HCT116 (cell line): Measurements from ENCODE around the gene CERT1. TPM values are rescaled to one million over a fixed set of nuclear protein-coding genes. Genes with fewer than 3 reads are reported as not detected.

Experiments
- ATAC-seq: fragments of 200-7000 bp; cut with Tn5 transposase; 2 replicates; pipeline ENCODE4 v1.9.1; 2020; ENCODE audit warnings: mild to moderate bottlenecking, moderate library complexity
- BruUV-seq: library from RNA; stranded (reverse); fragments of 400-500 nt; replicated peaks from 2 replicates; lab custom pipeline; 2021; lab: Mats Ljungman, UMichigan
- CTCF ChIA-PET: fragments of 300-600 bp; sonication (Branson Sonifier 250); formaldehyde crosslinking; loops from one replicate; lab custom pipeline; 2021; ENCODE audit warnings: antibody characterized with exemption; lab: Charles Lee
- POLR2A ChIA-PET: fragments of 300-600, 350-600 bp; sonication (Branson Sonifier 250); formaldehyde crosslinking; loops from one replicate; lab custom pipeline; 2021; ENCODE audit warnings: antibody characterized with exemption; lab: Charles Lee
- RAD21 ChIA-PET, 2 experiments: fragments of 300-600 bp; sonication (Branson Sonifier 250); formaldehyde crosslinking; loops; one replicate each; lab custom pipeline; 2023; ENCODE audit warnings: low total read pairs in 2 of 2; ENCODE audit not compliant: uncharacterized antibody in 2 of 2, unreplicated experiment in 2 of 2, low non-redundant PET in 1 of 2; lab: Charles Lee
- DNase-seq: peaks from one replicate; pipeline ENCODE4 v3.0.0-alpha.2; 2010; ENCODE audit warnings: low read depth, low spot score
- H2AFZ ChIP-seq: fragments of 200-600 bp; shearing (Covaris generic), sonication (generic); 2 replicates; pipeline ENCODE4 v1.6.1; 2017; ENCODE audit warnings: low read depth, mixed run types, mixed read lengths, antibody characterized with exemption, low read length; ENCODE audit not compliant: poor library complexity, severe bottlenecking
- H3K27ac ChIP-seq: 2 replicates; pipeline ENCODE4 v1.5.1; 2012; ENCODE audit warnings: low read depth, low read length
- H3K27me3 ChIP-seq: fragments of 200-600 bp; sonication (generic); 2 replicates; pipeline ENCODE4 v1.6.1; 2016; ENCODE audit warnings: mixed run types, low read length, mixed read lengths; ENCODE audit not compliant: insufficient read depth
- H3K36me3 ChIP-seq, 2 experiments: fragments of 200-500 bp in 1 of 2; fragments of 200-600 bp in 1 of 2; sonication (Bioruptor generic) in 1 of 2; sonication (generic) in 1 of 2; 2 replicates each; pipeline versions ENCODE4 v1.5.1 to v1.6.1; 2014 to 2016; ENCODE audit warnings: low read length in 2 of 2, inconsistent platforms in 1 of 2, mixed read lengths in 1 of 2, mixed run types in 1 of 2; ENCODE audit not compliant: insufficient read depth in 2 of 2, control insufficient read depth in 1 of 2
- H3K4me1 ChIP-seq, 2 experiments: fragments of 200-600 bp in 1 of 2; sonication (generic) in 1 of 2; 2 replicates each; pipeline versions ENCODE4 v1.5.1 to v1.6.1; 2012 to 2017; ENCODE audit warnings: low read length in 2 of 2, inconsistent platforms in 1 of 2, mild to moderate bottlenecking in 1 of 2, mixed read lengths in 1 of 2, mixed run types in 1 of 2, moderate library complexity in 1 of 2; ENCODE audit not compliant: insufficient read depth in 2 of 2, control insufficient read depth in 1 of 2
- H3K4me2 ChIP-seq: fragments of 200-600 bp; sonication (generic); 2 replicates; pipeline ENCODE4 v1.6.1; 2017; ENCODE audit warnings: mixed run types, low read length, mixed read lengths
- H3K4me3 ChIP-seq, 2 experiments: fragments of 200-600 bp in 1 of 2; sonication (generic) in 1 of 2; replicated peaks in 1 of 2; 2 replicates each; pipeline ENCODE4 v1.5.1; 2011 to 2016; ENCODE audit warnings: low read length in 2 of 2, control low read depth in 1 of 2, low read depth in 1 of 2, mild to moderate bottlenecking in 1 of 2, mixed read lengths in 1 of 2, mixed run types in 1 of 2
- H3K79me2 ChIP-seq: fragments of 200-600 bp; sonication (generic); 2 replicates; pipeline ENCODE4 v1.6.1; 2017; ENCODE audit warnings: mild to moderate bottlenecking, mixed run types, low read length, moderate library complexity, mixed read lengths; ENCODE audit not compliant: insufficient read depth
- H3K9ac ChIP-seq: fragments of 200-600 bp; sonication (generic); 2 replicates; pipeline ENCODE4 v1.6.1; 2016; ENCODE audit warnings: low read length, mixed read lengths
- H3K9me2 ChIP-seq: fragments of 200-600 bp; sonication (generic), shearing (Covaris generic); 2 replicates; pipeline ENCODE4 v1.6.1; 2017; ENCODE audit warnings: mixed run types, mild to moderate bottlenecking, moderate library complexity; ENCODE audit not compliant: insufficient read depth
- H3K9me3 ChIP-seq, 2 experiments: fragments of 200-500 bp in 1 of 2; fragments of 200-600 bp in 1 of 2; sonication (Bioruptor generic) in 1 of 2; sonication (generic) in 1 of 2; 2 replicates each; pipeline ENCODE4 v1.6.1; 2014 to 2017; ENCODE audit warnings: low read length in 2 of 2, mixed read lengths in 2 of 2, inconsistent platforms in 1 of 2, low read depth in 1 of 2, mild to moderate bottlenecking in 1 of 2, mixed run types in 1 of 2, moderate library complexity in 1 of 2; ENCODE audit not compliant: control insufficient read depth in 1 of 2, insufficient read depth in 1 of 2
- H4K20me1 ChIP-seq: fragments of 200-600 bp; sonication (generic), shearing (Covaris generic); 2 replicates; pipeline ENCODE4 v1.6.1; 2017; ENCODE audit warnings: mixed run types, mild to moderate bottlenecking, moderate library complexity; ENCODE audit not compliant: insufficient read depth
- ATF3 ChIP-seq: IDR thresholded peaks from 2 replicates; pipeline ENCODE4 v1.6.1; 2012
- CEBPB ChIP-seq: IDR thresholded peaks from 2 replicates; pipeline ENCODE4 v1.6.1; 2012; ENCODE audit warnings: low read depth
- CTCF ChIP-seq, 3 experiments: fragments of 200-600 bp in 1 of 3; sonication (generic) in 1 of 3; IDR thresholded peaks in 2 of 3; conservative IDR thresholded peaks in 1 of 3; 2 replicates each; pipeline ENCODE4 v1.5.1; 2012 to 2017; ENCODE audit warnings: low read depth in 2 of 3, low read length in 2 of 3, antibody characterized with exemption in 1 of 3, borderline replicate concordance in 1 of 3, control low read depth in 1 of 3, mild to moderate bottlenecking in 1 of 3, mixed read lengths in 1 of 3, mixed run types in 1 of 3, moderate library complexity in 1 of 3; ENCODE audit not compliant: insufficient read depth in 1 of 3
- EGR1 ChIP-seq: IDR thresholded peaks from 2 replicates; pipeline ENCODE4 v1.6.1; 2012; ENCODE audit warnings: low read depth
- EZH2phosphoT487 ChIP-seq: fragments of 200-600 bp; IDR thresholded peaks from 2 replicates; pipeline ENCODE4 v1.6.1; 2018; ENCODE audit warnings: antibody characterized with exemption, borderline replicate concordance
- FOSL1 ChIP-seq: IDR thresholded peaks from 2 replicates; pipeline ENCODE4 v1.6.1; 2012; ENCODE audit warnings: low read depth
- RAD21 ChIP-seq: IDR thresholded peaks from 2 replicates; pipeline ENCODE4 v1.6.1; 2012; ENCODE audit warnings: low read depth, mild to moderate bottlenecking
- SP1 ChIP-seq: IDR thresholded peaks from 2 replicates; pipeline ENCODE4 v1.6.1; 2012; ENCODE audit warnings: low read depth
- TCF7L2 ChIP-seq: IDR thresholded peaks from 2 replicates; pipeline ENCODE4 v1.7.0; 2011; ENCODE audit warnings: borderline replicate concordance, inconsistent platforms; ENCODE audit not compliant: insufficient read depth, insufficient read length; ENCODE audit errors: extremely low read depth
- YY1 ChIP-seq: IDR thresholded peaks from 2 replicates; pipeline ENCODE4 v1.6.1; 2011; ENCODE audit warnings: low read length, low read depth, moderate library complexity, mild to moderate bottlenecking; ENCODE audit not compliant: insufficient replicate concordance; ENCODE audit errors: extremely low read depth
- ZNF274 ChIP-seq: fragments of 200-500 bp; sonication (Bioruptor generic); IDR thresholded peaks from 2 replicates; pipeline ENCODE4 v1.6.1; 2014; ENCODE audit warnings: mild to moderate bottlenecking, low read depth, low read length, inconsistent platforms
- intact Hi-C: fragments of 100-400 bp; cut with micrococcal nuclease; formaldehyde crosslinking; loops from 2 replicates; pipeline ENCODE4 v1.10.0; 2022
- total RNA-seq: library from RNA; stranded (reverse); gene quantifications from one replicate; pipeline ENCODE4 v1.2.1, GENCODE V29; 2021; ENCODE audit not compliant: unreplicated experiment

The CERT1 gene
- total RNA-seq, 1 experiment from 2014 or later: 22.8 TPM

GRCh38 chr5:75438722-75439121, 72.7 kb downstream of the CERT1 start:
- TF ChIP-seq FOSL1 (no peak), EZH2phosphoT487 (no peak), CTCF (IDR thresholded peaks at IDR 0.05 in 2 of 3, conservative IDR thresholded peaks at IDR 0.05 in 1 of 3; ENCODE audit: borderline replicate concordance in 1 of 3, insufficient read depth in 1 of 3, low read depth in 2 of 3, low read length in 2 of 3) (0 out of 6 replicates have a peak, but pooled peaks of 1 of the 3 experiments have one; percentile 20)
- H4K20me1 ChIP-seq: no peaks in the 10 kb centered on the region
- no peaks in the 10 kb centered on the region for H3K9me2 ChIP-seq
- DNase-seq (no peak), ATAC-seq (no peak)
- peaks cover 10% of the 10 kb centered on the region; the same call in 1 of the 2 replicates for H3K79me2 ChIP-seq
- H3K4me1 ChIP-seq: no peaks in the 10 kb centered on the region
- no peaks in the 10 kb centered on the region for H3K27me3 ChIP-seq
- no peak overlapping the region for H3K4me2 ChIP-seq
- no peak overlapping the region for H3K9ac ChIP-seq
- BruUV-seq: no TSS peak
- no peaks in the 10 kb centered on the region for H3K36me3 ChIP-seq
- ChIA-PET POLR2A (no interaction called here), RAD21 (no interaction called here), CTCF (interaction anchor here (0.6 to 1.6 kb wide), 2 partner anchors 242 to 1154 kb away, joined by 3 read pairs; no protein-coding TSS in a partner anchor)
- no peak overlapping the region for H2AFZ ChIP-seq
- H3K27ac ChIP-seq: no peak overlapping the region
- intact Hi-C loops: no loop called here
- H3K4me3 ChIP-seq: no peak overlapping the region
- no peaks in the 10 kb centered on the region; a peak in 1 of 4 replicates for H3K9me3 ChIP-seq

GRCh38 chr5:75435096-75435495, 76.3 kb downstream of the CERT1 start:
- Histone ChIP-seq H3K4me1 (no peaks in the 10 kb centered on the region), H3K9me2 (no peaks in the 10 kb centered on the region), H3K36me3 (no peaks in the 10 kb centered on the region), H3K4me2 (no peak overlapping the region), H4K20me1 (no peaks in the 10 kb centered on the region), H3K27ac (no peak overlapping the region), H3K9ac (no peak overlapping the region), H3K9me3 (no peaks in the 10 kb centered on the region), H3K4me3 (no peak overlapping the region), H3K27me3 (no peaks in the 10 kb centered on the region), H3K79me2 (peaks cover 10% of the 10 kb centered on the region; the same call in 1 of the 2 replicates), H2AFZ (no peak overlapping the region)
- TF ChIP-seq EGR1 (no peak), CEBPB (no peak), YY1 (no peak), SP1 (no peak), ZNF274 (no peak), TCF7L2 (no peak), RAD21 (no peak), ATF3 (no peak)
- no peak for ATAC-seq
- intact Hi-C loops: no loop called here
- ChIA-PET CTCF (no interaction called here), RAD21 (no interaction called here), POLR2A (no interaction called here)
- BruUV-seq: no TSS peak
- DNase-seq: no peak
